Activated CD4-positive, alpha-beta T cell treated with anti-CD3 and anti-CD28 coated beads, Interleukin-2, amount 10 ng/mL, durations not matched to agents 7 days and 5 days (primary cell): ENCODE results near the gene VIPR1. TPM values are rescaled to one million over a fixed set of nuclear protein-coding genes. Genes with fewer than 3 reads are reported as not detected.
A peak's percentile ranks its signal among the peaks of the same experiment; 100 is the strongest.

Experiments used
- CTCF ChIA-PET: fragments of 350-600 bp; sonication (Branson Sonifier 250); formaldehyde crosslinking; loops from one replicate; lab custom pipeline; 2021; ENCODE audit warnings: antibody characterized with exemption; lab: Charles Lee
- POLR2A ChIA-PET: fragments of 350-600 bp; sonication (Branson Sonifier 250); formaldehyde crosslinking; loops from one replicate; lab custom pipeline; 2021; ENCODE audit warnings: antibody characterized with exemption; lab: Charles Lee
- DNase-seq: peaks from one replicate; pipeline ENCODE4 v3.0.0-alpha.2; 2020
- H3K27ac Mint-ChIP-seq: one replicate; pipeline ENCODE4 v1.8.0; 2021; ENCODE audit warnings: mild to moderate bottlenecking, moderate library complexity, mixed read lengths
- H3K27me3 Mint-ChIP-seq: one replicate; pipeline ENCODE4 v1.8.0; 2021; ENCODE audit warnings: mixed read lengths
- H3K36me3 Mint-ChIP-seq: one replicate; pipeline ENCODE4 v1.8.0; 2021; ENCODE audit warnings: low read depth, mixed read lengths
- H3K4me1 Mint-ChIP-seq: one replicate; pipeline ENCODE4 v1.8.0; 2021; ENCODE audit warnings: mixed read lengths
- H3K4me3 Mint-ChIP-seq: one replicate; pipeline ENCODE4 v1.8.0; 2021; ENCODE audit warnings: mild to moderate bottlenecking, moderate library complexity, mixed read lengths
- H3K9me3 Mint-ChIP-seq: one replicate; pipeline ENCODE4 v1.8.0; 2021; ENCODE audit warnings: mixed read lengths
- total RNA-seq, 2 experiments: library from RNA; stranded (reverse); gene quantifications; one replicate each; pipeline ENCODE4 v1.2.3, GENCODE V29; 2021

The VIPR1 gene
- total RNA-seq, 2 experiments from 2014 or later: 19.9 to 21.3 TPM

DNA sequence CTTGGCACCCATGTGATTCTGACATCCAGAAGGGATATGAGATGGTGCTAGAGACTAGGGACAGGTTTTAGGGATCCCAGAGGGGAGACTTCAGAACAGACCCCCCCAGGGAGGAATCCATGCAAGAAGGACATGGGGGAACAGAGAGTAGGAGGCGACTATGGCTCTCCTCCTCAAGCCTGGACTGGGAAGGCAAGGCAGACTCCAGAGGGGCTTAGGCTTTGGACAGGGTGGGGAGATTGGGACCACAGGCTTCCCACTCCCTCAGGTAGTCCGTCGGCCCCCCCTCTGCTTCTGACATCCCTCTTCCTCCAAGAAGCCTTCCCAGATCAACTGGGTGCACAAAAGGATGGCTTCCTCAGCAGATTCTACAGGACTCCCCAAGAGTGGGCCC, 3.0 kb upstream of the VIPR1 start:
- POLR2A ChIA-PET: no interaction called here
- Mint-ChIP-seq H3K9me3 (no peaks in the 10 kb centered on the region), H3K4me3 (no peak overlapping the region), H3K27ac (no peak overlapping the region), H3K4me1 (peaks cover 39% of the 10 kb centered on the region), H3K36me3 (no peaks in the 10 kb centered on the region), H3K27me3 (peaks cover 28% of the 10 kb centered on the region)
- CTCF ChIA-PET: no interaction called here
- DNase-seq: no peak

DNA sequence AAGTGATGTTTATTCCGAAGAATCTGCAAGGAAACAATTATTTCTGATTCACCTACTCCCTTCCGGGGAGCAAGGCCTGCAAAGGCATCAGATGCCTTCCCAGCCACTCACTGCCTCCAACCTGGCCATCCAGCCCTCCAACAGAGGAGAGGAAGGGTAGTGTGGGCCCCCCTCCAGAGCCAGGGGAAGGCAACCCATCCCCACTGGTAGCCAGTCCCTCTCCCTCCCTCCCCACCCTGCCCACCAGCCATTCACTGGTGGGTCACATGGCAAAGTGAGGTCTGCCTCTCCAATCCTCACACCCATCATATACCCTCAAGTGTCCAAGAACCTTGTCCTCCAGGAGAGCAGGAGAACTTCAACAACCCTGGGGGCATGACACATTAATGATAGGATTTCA, 2.4 kb upstream of the VIPR1 start:
- H3K4me1 Mint-ChIP-seq: peaks cover 39% of the 10 kb centered on the region
- ChIA-PET CTCF (interaction anchor here (0.6 kb wide), 1 partner anchor 308 kb away, joined by 3 read pairs; no protein-coding TSS in a partner anchor), POLR2A (no interaction called here)
- no peaks in the 10 kb centered on the region for H3K9me3 Mint-ChIP-seq
- peaks cover 28% of the 10 kb centered on the region for H3K27me3 Mint-ChIP-seq
- no peak overlapping the region for H3K27ac Mint-ChIP-seq
- no peaks in the 10 kb centered on the region for H3K36me3 Mint-ChIP-seq
- no peak overlapping the region for H3K4me3 Mint-ChIP-seq
- DNase-seq: no peak

GRCh38 chr3:42500909-42501308, 1.5 kb upstream of the VIPR1 start:
- ChIA-PET POLR2A (no interaction called here), CTCF (interaction anchor here (0.6 to 1.7 kb wide), 10 partner anchors 14 to 380 kb away, joined by 3 to 9 read pairs (median 4); no protein-coding TSS in a partner anchor)
- Mint-ChIP-seq H3K4me1 (peaks cover 39% of the 10 kb centered on the region), H3K9me3 (no peaks in the 10 kb centered on the region), H3K4me3 (peak overlapping the region; percentile 42), H3K27me3 (peaks cover 28% of the 10 kb centered on the region), H3K36me3 (no peaks in the 10 kb centered on the region), H3K27ac (peak overlapping the region; percentile 1)
- no peak for DNase-seq

DNA sequence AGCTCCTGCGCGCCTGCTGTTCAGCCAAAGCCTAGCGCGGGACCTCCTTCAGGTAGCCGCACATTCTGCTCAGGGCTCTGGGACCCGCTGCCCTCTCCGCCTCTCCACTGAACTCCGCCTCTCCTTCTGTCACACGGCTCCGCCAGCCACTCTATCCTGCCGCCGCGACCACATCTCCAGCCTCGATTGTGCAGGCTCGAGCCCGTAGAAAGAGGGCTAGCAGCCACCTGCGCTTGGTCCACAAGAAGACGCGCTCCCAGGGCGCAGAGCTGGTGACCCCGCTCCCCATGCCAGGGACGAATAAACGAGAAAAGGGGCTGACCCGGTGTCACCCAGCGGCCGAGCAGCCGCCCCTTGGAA, 1.1 kb upstream of the VIPR1 start:
- Mint-ChIP-seq H3K27ac (no peak overlapping the region), H3K9me3 (no peaks in the 10 kb centered on the region), H3K36me3 (no peaks in the 10 kb centered on the region), H3K4me1 (peaks cover 39% of the 10 kb centered on the region), H3K27me3 (peaks cover 28% of the 10 kb centered on the region), H3K4me3 (peak overlapping the region; percentile 78)
- ChIA-PET CTCF (interaction anchor here (0.9 to 1.7 kb wide), 10 partner anchors 10 to 380 kb away, joined by 3 to 9 read pairs (median 4); no protein-coding TSS in a partner anchor), POLR2A (no interaction called here)
- DNase-seq: peak; percentile 17

- peak overlapping the region; percentile 78 for H3K4me3 Mint-ChIP-seq
- peaks cover 26% of the 10 kb centered on the region for H3K27me3 Mint-ChIP-seq
- ChIA-PET CTCF (interaction anchor here (0.6 to 1.7 kb wide), 18 partner anchors 10 to 379 kb away, joined by 3 to 9 read pairs (median 3); no protein-coding TSS in a partner anchor), POLR2A (no interaction called here)
- peak; percentile 67 for DNase-seq
- no peaks in the 10 kb centered on the region for H3K9me3 Mint-ChIP-seq
- H3K4me1 Mint-ChIP-seq: peaks cover 40% of the 10 kb centered on the region
- no peaks in the 10 kb centered on the region for H3K36me3 Mint-ChIP-seq
- H3K27ac Mint-ChIP-seq: peak overlapping the region; percentile 37
Observed at GRCh38 chr3:42501681-42502428, 588 bp upstream of the VIPR1 start.

DNA sequence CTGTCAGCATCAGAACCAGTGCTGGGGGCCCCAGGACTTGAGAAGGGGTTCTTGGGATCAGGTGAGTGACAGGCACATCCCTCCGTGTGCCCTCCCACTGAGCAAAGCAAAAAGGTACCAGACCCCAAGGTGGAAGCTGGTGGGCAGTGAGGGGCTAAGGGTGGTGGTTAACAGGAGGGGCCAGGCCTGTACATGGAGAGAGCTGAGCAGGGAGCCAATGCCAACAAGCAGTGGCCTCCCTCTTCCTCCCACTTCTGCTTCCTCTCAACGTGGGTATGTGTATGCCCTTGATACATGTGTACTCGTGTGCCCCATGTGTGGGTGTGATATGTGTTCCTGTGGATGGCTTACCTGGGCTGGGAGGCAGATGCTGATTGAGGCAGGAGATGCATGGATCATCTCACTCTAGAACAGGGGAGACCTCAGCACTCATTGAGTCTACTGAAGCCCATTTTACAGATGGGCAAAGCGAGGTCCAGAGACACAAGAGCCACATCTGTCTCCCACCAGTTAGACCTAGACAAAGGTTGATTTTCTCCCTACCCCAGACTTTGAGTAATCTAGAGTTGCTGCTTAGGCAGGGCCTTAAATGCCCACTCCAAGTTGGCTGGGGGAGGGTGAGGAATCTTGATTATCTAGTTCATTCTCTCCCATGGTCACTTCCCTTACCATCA, 945 bp downstream of the VIPR1 start:
- peaks cover 20% of the 10 kb centered on the region for H3K27me3 Mint-ChIP-seq
- H3K36me3 Mint-ChIP-seq: no peaks in the 10 kb centered on the region
- H3K4me3 Mint-ChIP-seq: peak overlapping the region; percentile 73
- no peak for DNase-seq
- POLR2A ChIA-PET: no interaction called here
- H3K27ac Mint-ChIP-seq: peak overlapping the region; percentile 9
- H3K4me1 Mint-ChIP-seq: peaks cover 49% of the 10 kb centered on the region
- CTCF ChIA-PET: no interaction called here
- H3K9me3 Mint-ChIP-seq: no peaks in the 10 kb centered on the region

DNA sequence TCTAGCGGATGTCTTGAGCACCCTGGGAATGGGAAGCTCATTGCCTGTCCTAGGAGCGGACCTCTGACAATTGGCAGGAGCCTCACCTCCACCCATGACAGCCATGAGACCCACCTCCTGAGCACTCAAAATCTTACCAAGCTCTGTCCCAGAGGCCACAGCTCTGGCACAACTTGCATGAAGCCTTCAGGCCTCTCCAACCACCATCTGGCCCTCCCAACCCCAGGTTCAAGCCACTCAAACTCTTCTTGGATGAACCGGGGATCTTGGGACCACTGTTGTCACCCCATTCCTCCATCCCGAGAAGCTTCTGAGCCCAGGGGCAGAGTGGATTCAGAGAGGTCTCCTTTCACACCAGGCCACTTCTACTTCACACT, 1.5 kb downstream of the VIPR1 start:
- Mint-ChIP-seq H3K36me3 (no peaks in the 10 kb centered on the region), H3K4me3 (no peak overlapping the region), H3K9me3 (no peaks in the 10 kb centered on the region), H3K4me1 (peaks cover 54% of the 10 kb centered on the region), H3K27me3 (peaks cover 18% of the 10 kb centered on the region), H3K27ac (no peak overlapping the region)
- ChIA-PET POLR2A (no interaction called here), CTCF (no interaction called here)
- DNase-seq: no peak

DNA sequence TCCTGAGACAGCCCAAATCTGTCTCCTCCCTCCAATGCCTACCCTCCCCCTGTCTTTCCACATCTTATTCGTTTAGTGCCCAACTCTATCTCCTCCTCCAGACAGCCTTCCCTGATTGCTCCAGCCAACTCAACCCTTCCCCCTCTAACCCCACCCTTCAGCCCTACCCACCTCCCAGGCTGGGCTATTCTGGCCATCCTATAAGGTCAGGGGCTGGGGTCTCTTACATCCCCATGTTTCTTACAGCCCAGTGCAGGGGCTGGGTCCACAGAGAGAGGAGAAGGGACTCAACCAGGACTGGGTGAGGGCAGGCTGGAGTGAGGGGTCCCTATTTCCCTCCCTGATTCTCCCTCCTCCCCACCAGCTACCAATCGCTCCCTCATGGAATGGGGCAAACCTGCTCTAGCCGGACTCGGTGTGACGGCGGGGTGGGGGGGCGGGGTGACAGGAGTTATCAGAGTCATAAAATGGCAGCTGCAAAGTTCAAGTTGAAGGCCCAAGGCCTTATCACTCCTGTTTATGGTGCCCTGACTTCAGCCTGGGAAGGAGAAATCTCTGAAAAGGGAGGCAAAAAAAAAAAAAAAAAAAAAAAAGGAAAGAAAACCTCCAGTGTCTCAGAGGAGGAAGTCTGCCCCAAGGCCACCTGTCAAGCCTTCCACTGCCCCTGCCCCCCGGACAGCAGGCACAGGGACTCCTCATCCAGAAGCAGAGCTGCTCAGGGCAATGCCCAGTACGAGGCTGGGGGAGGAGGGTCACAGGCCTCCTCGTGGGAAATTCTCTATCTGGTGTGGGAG, 2.1 kb downstream of the VIPR1 start:
- ChIA-PET CTCF (no interaction called here), POLR2A (no interaction called here)
- H3K27me3 Mint-ChIP-seq: peaks cover 18% of the 10 kb centered on the region
- DNase-seq: no peak
- H3K4me1 Mint-ChIP-seq: peaks cover 57% of the 10 kb centered on the region
- no peak overlapping the region for H3K4me3 Mint-ChIP-seq
- H3K36me3 Mint-ChIP-seq: no peaks in the 10 kb centered on the region
- no peaks in the 10 kb centered on the region for H3K9me3 Mint-ChIP-seq
- H3K27ac Mint-ChIP-seq: no peak overlapping the region

GRCh38 chr3:42505128-42505848, 2.8 kb downstream of the VIPR1 start:
- Mint-ChIP-seq H3K9me3 (no peaks in the 10 kb centered on the region), H3K4me3 (no peak overlapping the region), H3K36me3 (no peaks in the 10 kb centered on the region), H3K27ac (no peak overlapping the region), H3K27me3 (peaks cover 13% of the 10 kb centered on the region), H3K4me1 (peaks cover 57% of the 10 kb centered on the region)
- DNase-seq: no peak
- POLR2A ChIA-PET: no interaction called here
- CTCF ChIA-PET: no interaction called here

DNA sequence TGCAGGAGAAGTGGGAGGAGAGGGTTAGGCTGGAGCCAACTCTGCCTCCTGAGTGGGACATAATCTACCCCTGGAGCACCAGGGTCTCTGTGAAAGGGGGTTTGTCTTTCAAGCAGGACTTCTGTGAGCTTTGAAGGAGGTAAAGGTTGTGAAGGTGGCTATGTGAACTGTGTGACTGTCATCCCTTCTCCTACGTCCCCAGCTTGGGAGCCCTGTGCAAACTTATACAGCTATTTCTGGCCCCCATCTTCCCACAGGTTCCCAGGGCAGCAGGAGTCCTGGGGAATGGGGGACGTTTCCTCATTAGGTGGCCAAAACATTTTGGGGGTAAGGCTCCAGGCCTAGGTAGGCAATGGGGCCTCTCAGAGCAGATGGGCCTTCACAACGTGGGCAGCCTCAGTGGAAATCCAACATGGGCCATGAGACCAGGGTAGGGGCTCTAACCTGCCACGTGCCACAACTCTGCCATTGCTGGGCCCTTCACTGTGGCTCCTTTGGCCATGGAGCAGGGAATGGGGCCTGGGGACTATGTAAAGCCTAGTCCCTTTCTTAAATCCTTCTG, 3.5 kb downstream of the VIPR1 start:
- peaks cover 7% of the 10 kb centered on the region for H3K27me3 Mint-ChIP-seq
- ChIA-PET POLR2A (no interaction called here), CTCF (no interaction called here)
- H3K27ac Mint-ChIP-seq: no peak overlapping the region
- no peaks in the 10 kb centered on the region for H3K9me3 Mint-ChIP-seq
- H3K4me3 Mint-ChIP-seq: no peak overlapping the region
- peaks cover 58% of the 10 kb centered on the region for H3K4me1 Mint-ChIP-seq
- H3K36me3 Mint-ChIP-seq: no peaks in the 10 kb centered on the region
- no peak for DNase-seq

DNA sequence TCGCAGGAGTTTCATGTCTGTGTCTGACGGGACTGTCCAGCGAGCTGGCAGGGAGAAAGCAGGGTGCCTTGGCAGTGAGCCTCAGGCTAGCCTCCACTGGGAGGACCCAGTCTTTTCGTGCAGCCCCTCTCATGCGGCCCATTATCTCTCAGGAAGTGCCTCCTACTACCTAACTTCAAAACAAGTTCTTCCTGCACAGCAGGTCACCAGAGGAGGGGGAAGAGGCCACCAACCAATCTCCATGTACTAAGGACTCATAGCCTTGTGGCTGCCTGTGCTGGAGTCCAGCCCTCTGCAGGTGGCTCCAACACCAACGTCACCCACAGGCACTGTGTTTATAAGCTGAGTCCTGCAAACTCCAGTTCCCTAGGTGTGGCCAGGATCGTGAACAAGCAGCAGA, 4.8 kb downstream of the VIPR1 start:
- ChIA-PET POLR2A (no interaction called here), CTCF (interaction anchor here (0.6 to 1.2 kb wide), 3 partner anchors 14 to 507 kb away, joined by 3 to 4 read pairs (median 3); no protein-coding TSS in a partner anchor)
- DNase-seq: no peak

GRCh38 chr3:42507761-42508335, 5.4 kb downstream of the VIPR1 start:
- no peaks in the 10 kb centered on the region for H3K9me3 Mint-ChIP-seq
- H3K27me3 Mint-ChIP-seq: no peaks in the 10 kb centered on the region
- H3K36me3 Mint-ChIP-seq: no peaks in the 10 kb centered on the region
- H3K4me1 Mint-ChIP-seq: peaks cover 57% of the 10 kb centered on the region
- H3K4me3 Mint-ChIP-seq: no peak overlapping the region
- H3K27ac Mint-ChIP-seq: peak overlapping the region; percentile 71
- no peak for DNase-seq
- POLR2A ChIA-PET: no interaction called here
- CTCF ChIA-PET: interaction anchor here (0.6 to 1.2 kb wide), 3 partner anchors 14 to 507 kb away, joined by 3 to 4 read pairs (median 3); no protein-coding TSS in a partner anchor

More for the DNA sequence above, 4.8 kb downstream of the VIPR1 start:
- Mint-ChIP-seq H3K36me3 (no peaks in the 10 kb centered on the region), H3K4me3 (no peak overlapping the region), H3K27ac (peak overlapping the region; percentile 76), H3K27me3 (no peaks in the 10 kb centered on the region), H3K9me3 (no peaks in the 10 kb centered on the region), H3K4me1 (peaks cover 58% of the 10 kb centered on the region)
